ENCODE measurements around the gene NHSL1. TPM values are rescaled to one million over a fixed set of nuclear protein-coding genes. Genes with fewer than 3 reads are reported as not detected.

The NHSL1 gene
- total RNA-seq, 3 donors from 2014 or later: 15.4 to 17.4 (median 16.5) TPM

DNA sequence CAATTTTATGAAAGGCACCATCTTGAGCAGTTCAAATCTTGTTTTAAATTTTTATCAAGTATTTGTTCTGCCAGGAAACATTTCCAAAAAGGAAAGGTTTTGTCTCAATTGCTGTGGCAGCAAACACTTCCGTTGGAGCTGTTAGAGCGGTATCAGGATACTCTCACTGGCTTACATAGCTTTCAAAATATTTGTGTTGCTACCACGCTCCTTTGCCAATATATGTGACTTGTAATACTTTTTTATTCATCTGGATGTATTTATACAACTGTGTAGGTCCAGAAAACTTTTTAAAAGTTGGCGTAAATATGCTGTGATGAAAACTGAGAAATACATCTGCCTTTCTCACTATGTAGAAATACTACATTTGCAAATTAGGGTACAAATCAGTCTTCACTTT, 37.8 kb upstream of the NHSL1 start:
- Histone ChIP-seq H3K27ac (no peak overlapping the region), H3K27me3 (no peaks in the 10 kb centered on the region), H3K36me3 (no peaks in the 10 kb centered on the region), H3K4me3 (no peak overlapping the region), H3K4me1 (no peaks in the 10 kb centered on the region), H3K9me3 (no peaks in the 10 kb centered on the region)
- intact Hi-C loops (cut with DNase I; ENCODE audit: low total_unique reads): no loop called here
- TF ChIP-seq POLR2AphosphoS5 (IDR thresholded peaks at IDR 0.05) (no peak), POLR2A (IDR thresholded peaks at IDR 0.05) (no peak)
- TF ChIP-seq, protein P1, sequence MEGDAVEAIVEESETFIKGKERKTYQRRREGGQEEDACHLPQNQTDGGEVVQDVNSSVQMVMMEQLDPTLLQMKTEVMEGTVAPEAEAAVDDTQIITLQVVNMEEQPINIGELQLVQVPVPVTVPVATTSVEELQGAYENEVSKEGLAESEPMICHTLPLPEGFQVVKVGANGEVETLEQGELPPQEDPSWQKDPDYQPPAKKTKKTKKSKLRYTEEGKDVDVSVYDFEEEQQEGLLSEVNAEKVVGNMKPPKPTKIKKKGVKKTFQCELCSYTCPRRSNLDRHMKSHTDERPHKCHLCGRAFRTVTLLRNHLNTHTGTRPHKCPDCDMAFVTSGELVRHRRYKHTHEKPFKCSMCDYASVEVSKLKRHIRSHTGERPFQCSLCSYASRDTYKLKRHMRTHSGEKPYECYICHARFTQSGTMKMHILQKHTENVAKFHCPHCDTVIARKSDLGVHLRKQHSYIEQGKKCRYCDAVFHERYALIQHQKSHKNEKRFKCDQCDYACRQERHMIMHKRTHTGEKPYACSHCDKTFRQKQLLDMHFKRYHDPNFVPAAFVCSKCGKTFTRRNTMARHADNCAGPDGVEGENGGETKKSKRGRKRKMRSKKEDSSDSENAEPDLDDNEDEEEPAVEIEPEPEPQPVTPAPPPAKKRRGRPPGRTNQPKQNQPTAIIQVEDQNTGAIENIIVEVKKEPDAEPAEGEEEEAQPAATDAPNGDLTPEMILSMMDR (IDR thresholded peaks at IDR 0.05): no peak
- DNase-seq (ENCODE audit: low spot score in 2 of 2): no peak

DNA sequence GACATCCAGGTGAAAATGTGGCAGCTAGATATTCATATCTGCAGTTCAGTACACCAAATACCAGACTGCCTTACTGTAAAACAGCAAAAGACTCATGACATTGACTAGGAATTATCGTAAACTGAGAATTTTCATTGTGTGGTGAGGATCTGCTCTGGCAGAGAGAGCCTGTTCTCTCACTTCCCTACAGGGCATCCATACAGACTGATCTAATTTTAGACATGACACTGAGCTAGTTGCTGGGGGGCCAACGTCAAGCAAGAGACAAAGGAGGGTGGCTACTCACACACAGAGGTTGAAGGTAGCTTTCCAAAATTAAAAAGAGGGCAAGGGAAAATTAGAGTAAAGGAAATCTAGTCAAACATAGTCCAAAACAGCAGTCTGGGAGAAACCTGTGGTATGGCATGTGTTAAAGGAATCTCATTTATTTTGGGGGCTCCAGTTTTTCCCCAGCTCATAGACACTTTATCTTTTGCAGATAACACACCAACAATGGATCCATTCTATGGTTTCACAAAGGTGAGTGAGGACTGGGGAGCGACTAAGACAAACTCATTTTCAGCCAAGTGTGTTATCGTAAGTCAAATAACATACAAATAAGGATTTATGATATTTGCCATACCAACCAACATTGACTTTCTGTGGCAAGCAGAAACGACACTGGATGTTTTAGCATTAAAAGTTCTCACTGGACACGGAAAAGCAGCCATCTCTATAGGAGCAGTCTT, 36.6 kb upstream of the NHSL1 start:
- H3K36me3 ChIP-seq: no peaks in the 10 kb centered on the region
- intact Hi-C loops (cut with DNase I; ENCODE audit: low total_unique reads): no loop called here
- no peak overlapping the region for H3K27ac ChIP-seq
- no peaks in the 10 kb centered on the region for H3K27me3 ChIP-seq
- H3K4me1 ChIP-seq: no peaks in the 10 kb centered on the region
- H3K9me3 ChIP-seq: no peaks in the 10 kb centered on the region
- no peak for DNase-seq (ENCODE audit: low spot score in 2 of 2)
- no peak overlapping the region for H3K4me3 ChIP-seq
- TF ChIP-seq, protein P1 (IDR thresholded peaks at IDR 0.05): no peak
- TF ChIP-seq POLR2A (IDR thresholded peaks at IDR 0.05) (no peak), POLR2AphosphoS5 (IDR thresholded peaks at IDR 0.05) (no peak)

DNA sequence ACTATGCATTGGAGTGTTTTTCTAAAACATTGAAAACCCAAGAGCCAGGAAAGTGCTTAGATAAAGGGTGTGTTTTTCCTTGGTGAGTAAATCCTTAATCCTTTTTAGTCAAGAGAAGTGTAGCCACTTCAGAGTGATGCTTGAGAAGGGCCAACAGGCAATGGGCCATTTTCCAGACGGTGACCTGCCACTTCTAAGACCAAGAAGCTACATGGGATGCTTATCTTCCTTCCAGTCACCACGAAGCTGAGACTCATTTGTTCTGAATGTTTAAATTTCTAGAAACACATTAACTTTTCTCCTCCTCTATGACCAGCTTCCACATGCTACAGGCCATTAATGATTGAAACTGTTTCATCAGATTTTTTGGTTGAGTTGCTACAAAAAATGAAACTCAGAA, 34.4 kb upstream of the NHSL1 start:
- Histone ChIP-seq H3K27me3 (no peaks in the 10 kb centered on the region), H3K36me3 (no peaks in the 10 kb centered on the region), H3K9me3 (no peaks in the 10 kb centered on the region), H3K4me1 (no peaks in the 10 kb centered on the region), H3K27ac (no peak overlapping the region), H3K4me3 (no peak overlapping the region)
- intact Hi-C loops (cut with DNase I; ENCODE audit: low total_unique reads): no loop called here
- TF ChIP-seq POLR2A (IDR thresholded peaks at IDR 0.05) (no peak), POLR2AphosphoS5 (IDR thresholded peaks at IDR 0.05) (no peak)
- TF ChIP-seq, protein P1 (IDR thresholded peaks at IDR 0.05): no peak
- no peak for DNase-seq (ENCODE audit: low spot score in 2 of 2)

DNA sequence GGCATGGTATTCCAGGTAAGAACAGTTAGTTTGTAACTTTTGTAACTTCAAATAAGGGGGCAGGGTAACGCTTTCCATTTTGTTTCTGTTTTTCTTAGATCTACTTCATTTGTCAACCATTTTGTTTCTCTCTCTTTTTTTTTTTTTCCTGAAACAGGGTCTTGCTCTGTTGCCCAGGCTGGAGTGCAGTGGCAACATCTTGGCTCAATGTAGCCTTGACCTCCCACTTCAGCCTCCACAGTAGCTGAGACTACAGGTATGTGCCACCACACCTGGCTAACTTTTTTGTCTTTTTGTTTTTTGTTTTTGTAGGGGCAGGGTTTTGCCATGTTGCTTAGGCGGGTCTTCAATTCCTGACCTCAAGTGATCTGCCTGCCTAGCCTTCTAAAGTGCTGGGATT, 32.1 kb upstream of the NHSL1 start:
- H3K9me3 ChIP-seq: no peaks in the 10 kb centered on the region
- H3K4me1 ChIP-seq: no peaks in the 10 kb centered on the region
- H3K27ac ChIP-seq: no peak overlapping the region
- H3K27me3 ChIP-seq: no peaks in the 10 kb centered on the region
- H3K4me3 ChIP-seq: no peak overlapping the region
- intact Hi-C loops (cut with DNase I; ENCODE audit: low total_unique reads): no loop called here
- H3K36me3 ChIP-seq: no peaks in the 10 kb centered on the region
- TF ChIP-seq POLR2A (IDR thresholded peaks at IDR 0.05): no peak
- TF ChIP-seq, protein P1 (IDR thresholded peaks at IDR 0.05): no peak
- no peak for TF ChIP-seq POLR2AphosphoS5 (IDR thresholded peaks at IDR 0.05)
- no peak for DNase-seq (ENCODE audit: low spot score in 2 of 2)

DNA sequence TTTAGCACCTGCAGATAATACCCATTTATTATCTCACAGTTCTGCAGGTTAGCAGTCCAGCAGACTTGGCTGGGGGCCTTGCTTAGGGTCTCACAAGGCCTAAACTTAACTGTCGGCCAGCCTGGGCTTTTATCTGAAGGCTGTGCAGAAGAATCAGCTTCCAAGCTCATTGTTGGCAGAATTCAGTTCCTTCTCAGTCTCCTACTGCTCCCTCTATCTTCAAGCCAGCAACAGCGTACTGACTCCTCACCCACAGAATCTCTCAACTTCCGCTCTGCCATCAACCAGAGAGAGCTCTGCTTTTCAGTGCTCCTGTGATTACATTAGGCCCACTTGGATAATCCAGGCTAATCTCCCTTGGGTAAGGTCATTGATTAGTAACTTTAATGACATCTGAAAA, 30.2 kb upstream of the NHSL1 start:
- H3K4me1 ChIP-seq: no peaks in the 10 kb centered on the region
- H3K27ac ChIP-seq: no peak overlapping the region
- no peak for DNase-seq (ENCODE audit: low spot score in 2 of 2)
- H3K27me3 ChIP-seq: no peaks in the 10 kb centered on the region
- H3K4me3 ChIP-seq: no peak overlapping the region
- no peaks in the 10 kb centered on the region for H3K36me3 ChIP-seq
- H3K9me3 ChIP-seq: no peaks in the 10 kb centered on the region
- intact Hi-C loops (cut with DNase I; ENCODE audit: low total_unique reads): no loop called here
- no peak for TF ChIP-seq POLR2A (IDR thresholded peaks at IDR 0.05)
- TF ChIP-seq POLR2AphosphoS5 (IDR thresholded peaks at IDR 0.05): no peak
- TF ChIP-seq, protein P1 (IDR thresholded peaks at IDR 0.05): no peak

All from breast epithelium (tissue), 4 donors.